ENCODE data around the gene AGAP1.
"Not testable (repeated sequence)": the region's sequence is repeated elsewhere in the genome, so short reads cannot be mapped to it uniquely, and the experiment has no call there.

Gene AGAP1

DNA sequence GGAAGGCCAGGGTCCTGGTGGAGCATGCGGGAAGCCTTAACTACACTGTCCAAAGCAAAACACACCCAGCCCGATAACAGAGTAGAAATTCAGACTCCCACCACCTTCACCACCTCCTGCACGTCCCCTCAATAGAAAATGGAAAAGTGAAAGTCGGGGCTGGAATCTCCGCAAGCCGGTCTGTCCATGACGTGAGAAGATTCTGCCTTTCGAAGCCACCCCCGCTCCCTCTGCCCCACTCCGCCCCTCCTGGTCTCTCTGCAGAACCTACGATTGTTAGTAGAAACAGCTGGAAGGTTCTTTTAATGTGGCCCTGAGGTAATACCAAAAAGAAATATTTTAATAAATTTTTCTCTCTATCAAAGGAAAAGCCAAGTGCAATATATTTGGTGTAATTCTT is 558.0 kb downstream of the AGAP1 start:
- no peak for DNase-seq (ENCODE audit: low read depth in 3 of 3, low spot score in 1 of 3)

GRCh38 chr2:236052206-236052605 is 558.4 kb downstream of the AGAP1 start:
- no peak for DNase-seq (ENCODE audit: low read depth in 3 of 3, low spot score in 1 of 3)

DNA sequence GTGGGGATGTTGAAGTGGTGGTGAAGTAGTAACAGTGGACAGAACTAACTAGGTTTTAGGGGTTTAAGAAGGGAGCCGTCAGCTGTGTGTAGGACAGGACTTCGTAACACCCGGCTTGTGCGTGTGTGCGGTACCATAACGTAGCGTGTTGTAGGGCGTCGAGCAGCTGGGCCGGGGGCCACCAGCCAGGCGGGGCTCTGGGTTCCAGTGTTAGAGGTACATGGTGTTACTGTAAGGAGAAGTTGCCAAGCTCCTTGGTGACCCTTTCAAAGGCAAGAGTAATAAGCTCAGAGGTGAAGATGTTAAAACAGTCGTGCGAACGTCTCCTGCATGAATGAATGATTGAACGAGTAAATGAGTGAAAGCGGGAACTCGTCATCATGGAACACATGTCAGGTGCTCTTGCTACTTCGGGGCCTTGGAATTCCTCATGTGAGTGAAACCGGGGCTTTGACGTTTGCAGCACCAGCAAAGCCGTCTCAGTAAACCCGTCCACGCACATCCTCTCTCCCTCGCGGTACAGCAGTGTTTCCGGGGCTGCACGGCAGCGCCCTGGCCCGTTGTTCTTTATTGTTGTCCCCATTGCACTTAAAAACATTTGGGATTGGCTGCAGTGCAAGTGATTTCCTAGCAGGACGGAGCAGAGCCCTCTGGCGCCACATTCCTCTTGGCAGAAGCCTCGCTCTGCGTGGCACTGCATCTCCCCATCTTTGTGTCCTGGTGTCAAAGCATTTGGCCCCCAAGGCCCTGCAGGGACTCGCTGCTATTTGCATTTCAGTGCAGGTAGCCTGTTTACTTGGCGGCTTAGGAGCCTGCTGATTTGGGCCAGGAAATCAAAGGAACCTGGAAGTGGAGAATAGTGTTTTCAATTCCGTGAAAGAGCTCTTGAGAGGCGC is 559.3 kb downstream of the AGAP1 start:
- DNase-seq (ENCODE audit: low read depth in 3 of 3, low spot score in 1 of 3): no peak

- no peak for DNase-seq (ENCODE audit: low read depth in 3 of 3, low spot score in 1 of 3)
These were observed 560.3 kb downstream of the AGAP1 start for GRCh38 chr2:236054125-236054524.

DNA sequence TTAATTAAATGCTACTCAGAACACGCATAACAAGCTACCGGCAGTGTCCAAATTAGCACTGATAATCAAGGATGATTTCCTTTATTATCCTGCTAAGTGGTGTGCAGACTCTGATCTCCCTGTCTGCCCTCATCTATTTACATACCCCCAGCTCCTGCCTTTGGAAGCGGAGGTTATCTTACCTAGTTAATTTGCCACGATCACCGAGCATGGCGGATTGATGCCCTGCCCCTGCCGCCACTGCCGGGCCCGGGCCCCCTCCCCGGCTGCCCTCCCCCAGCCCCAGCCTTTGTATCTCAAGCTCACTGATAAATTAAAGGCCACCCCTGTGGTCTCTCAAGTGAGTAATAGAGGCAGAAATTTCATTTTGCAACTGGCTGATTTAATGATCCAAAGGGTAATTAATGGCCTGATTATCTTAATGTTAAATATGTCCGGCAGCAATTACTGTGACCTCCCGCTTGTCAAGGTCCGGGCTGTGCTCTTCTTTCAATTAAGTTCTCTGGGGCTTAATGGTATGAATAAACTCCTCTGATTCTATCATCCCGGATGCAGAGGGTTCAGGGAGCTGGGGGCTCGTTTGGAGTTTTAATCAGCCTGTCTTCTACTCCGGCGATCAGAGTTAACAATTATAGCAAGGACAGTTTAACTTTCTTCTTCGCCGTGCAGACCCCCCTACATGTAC is 560.9 kb downstream of the AGAP1 start:
- DNase-seq (ENCODE audit: low read depth in 3 of 3, low spot score in 1 of 3): no peak

DNA sequence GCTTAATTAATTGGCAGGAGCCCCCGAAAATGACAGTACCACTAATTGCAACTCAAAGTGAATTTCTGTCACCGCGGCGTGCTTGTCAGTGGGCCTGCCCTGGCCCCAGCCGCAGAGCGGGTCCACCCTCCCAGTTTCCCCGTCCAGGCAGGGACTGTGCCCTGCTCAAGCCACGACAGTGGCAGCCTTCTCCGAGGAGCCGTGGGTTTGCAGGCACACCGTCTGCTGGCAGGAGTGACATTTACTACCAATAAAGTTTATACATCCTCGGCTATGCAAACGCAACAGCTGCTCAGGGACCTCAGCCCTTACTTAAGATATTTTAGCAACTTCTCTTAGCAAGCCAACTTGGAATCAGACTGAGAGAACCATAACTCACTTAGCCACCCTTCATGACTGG is 561.6 kb downstream of the AGAP1 start:
- DNase-seq (ENCODE audit: low read depth in 3 of 3, low spot score in 1 of 3): no peak

DNA sequence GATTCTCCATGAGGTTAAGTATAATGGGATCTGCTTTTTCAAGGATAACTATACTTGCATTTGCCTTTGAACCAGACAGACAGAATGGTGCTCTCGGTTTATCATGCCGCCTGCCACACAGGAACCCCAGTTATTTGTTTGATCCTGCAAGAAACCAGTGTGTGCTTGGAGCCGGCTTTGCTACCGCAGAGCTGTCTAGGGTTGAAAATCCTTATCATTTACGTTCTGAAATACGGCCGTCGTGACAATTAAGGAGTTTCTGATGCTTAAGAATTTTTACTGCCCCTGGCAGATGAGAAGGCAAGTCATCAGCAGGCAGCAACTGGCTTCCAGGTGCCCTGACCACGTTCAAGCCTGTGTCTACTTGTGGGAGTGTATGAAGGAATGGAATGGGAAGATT is 562.3 kb downstream of the AGAP1 start:
- no peak for DNase-seq (ENCODE audit: low read depth in 3 of 3, low spot score in 1 of 3)

GRCh38 chr2:236057375-236057774 is 563.5 kb downstream of the AGAP1 start:
- no peak for DNase-seq (ENCODE audit: low read depth in 3 of 3, low spot score in 1 of 3)

GRCh38 chr2:236061497-236061896 is 567.7 kb downstream of the AGAP1 start:
- no peak for DNase-seq (ENCODE audit: low read depth in 3 of 3, low spot score in 1 of 3)

DNA sequence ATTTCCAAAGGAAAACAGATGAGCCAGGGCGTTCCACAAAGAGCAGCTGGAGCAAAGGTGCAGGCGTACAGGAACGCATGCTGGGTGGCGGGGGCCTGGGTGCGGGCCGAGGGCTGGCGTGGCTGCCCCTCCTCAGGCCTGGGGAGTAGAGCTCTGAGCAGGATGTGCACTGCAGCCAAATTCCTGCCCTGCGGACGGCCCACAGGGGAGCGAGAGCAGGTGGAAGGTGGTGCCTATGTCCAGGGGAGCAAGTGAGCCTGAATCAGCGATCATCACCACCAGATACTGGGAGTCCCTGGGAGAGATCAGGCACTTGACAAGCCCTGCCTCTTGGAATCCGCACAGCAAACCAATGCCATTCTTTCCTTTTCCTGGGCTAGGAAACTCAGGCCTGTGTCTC is 568.1 kb downstream of the AGAP1 start:
- DNase-seq (ENCODE audit: low read depth in 3 of 3, low spot score in 1 of 3): no peak

DNA sequence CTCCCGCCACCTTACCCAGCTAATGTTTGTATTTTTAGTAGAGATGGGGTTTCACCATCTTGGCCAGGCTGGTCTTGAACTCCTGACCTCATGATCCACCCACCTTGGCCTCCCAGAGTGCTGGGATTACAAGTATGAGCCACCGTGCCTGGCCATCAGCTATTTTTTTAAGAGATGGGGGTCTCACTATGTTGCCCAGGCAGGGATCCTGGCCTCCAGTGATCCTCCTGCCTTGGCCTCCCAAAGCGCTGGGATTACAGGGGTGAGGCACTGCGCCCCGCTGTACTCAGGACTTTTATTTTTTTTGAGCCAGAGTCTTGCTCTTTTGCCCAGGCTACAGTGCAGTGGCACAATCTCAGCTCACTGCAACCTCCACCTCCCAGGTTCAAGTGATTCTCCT is 569.0 kb downstream of the AGAP1 start:
- not testable (repeated sequence) for DNase-seq (ENCODE audit: low read depth in 3 of 3, low spot score in 1 of 3)

GRCh38 chr2:236063994-236064393 is 570.2 kb downstream of the AGAP1 start:
- no peak for DNase-seq (ENCODE audit: low read depth in 3 of 3, low spot score in 1 of 3)

- DNase-seq (ENCODE audit: low read depth in 3 of 3, low spot score in 1 of 3): no peak
These were observed 571.7 kb downstream of the AGAP1 start for GRCh38 chr2:236065314-236066160.

DNA sequence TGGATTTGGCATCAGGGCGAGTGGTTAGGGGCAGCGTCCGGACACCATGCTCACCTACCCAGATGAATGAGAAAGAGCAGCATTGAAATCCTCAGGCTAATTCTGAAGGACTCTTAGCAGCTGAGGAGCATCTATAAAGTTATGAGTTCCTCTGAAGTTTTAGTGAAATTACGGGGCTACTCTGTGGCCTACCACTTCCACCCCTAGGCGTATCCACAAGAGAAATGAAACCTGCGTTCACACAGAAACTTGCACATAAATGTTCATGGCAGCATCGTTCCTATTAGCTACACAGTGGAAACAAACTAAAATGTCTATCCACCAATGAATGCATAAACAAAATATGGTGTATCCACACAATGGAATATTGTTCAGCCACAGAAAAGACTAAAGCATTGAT is 576.4 kb downstream of the AGAP1 start:
- no peak for DNase-seq (ENCODE audit: low read depth in 3 of 3, low spot score in 1 of 3)

DNA sequence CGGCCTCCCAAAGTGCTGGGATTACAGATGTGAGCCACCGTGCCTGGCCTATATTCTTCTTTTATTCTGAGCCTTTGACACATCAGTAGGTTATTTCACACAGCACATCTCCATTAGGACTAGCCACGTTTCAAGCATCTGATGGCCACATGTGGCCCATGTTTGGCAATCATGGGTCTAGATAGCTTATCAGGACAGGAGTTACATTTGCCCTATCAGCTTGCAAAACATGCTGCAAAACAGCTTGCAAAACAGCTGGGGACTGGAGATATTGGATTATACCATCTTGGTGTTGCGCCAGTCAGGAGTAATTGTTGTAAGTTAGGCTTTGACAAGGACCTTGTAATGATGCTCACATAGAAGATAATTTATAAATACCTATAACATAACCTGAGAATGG is 579.4 kb downstream of the AGAP1 start:
- no peak for DNase-seq (ENCODE audit: low read depth in 3 of 3, low spot score in 1 of 3)

DNA sequence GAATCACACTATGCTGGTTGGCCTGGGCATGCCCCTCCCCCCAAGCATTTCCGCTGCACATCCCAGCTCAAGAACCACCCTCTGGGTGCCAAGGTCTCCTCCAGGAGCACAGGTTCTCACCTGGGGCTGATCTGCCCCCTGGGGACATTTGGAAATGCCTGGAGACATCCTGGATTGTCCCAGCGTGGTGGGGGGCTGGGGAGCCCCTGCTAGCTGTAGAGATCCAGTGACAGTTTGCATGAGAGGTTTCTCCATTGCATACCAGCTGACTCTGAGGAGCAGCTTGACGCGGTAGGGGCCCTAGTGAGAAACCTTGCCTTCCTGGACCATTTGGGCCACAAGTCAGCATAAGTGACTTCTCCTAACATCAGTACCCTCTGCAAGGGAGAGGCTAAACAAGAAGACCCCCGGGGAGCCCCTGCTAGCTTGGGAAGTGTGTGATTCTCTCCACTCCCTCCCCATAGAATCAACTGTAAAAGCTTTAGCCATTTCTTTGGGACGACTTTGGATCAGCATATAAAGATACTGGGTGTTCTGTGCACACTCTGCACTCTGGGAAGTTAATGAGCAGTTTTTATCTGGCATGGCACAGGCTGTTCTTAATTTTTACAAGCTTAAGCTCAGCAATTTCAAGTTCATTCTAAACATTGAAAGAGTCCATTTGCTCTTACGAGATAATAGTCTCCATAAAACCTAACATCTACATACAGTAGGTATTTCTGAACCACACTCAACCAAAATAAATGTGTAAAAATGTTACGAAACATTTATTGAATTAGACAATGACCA is 580.2 kb downstream of the AGAP1 start:
- no peak for DNase-seq (ENCODE audit: low read depth in 3 of 3, low spot score in 1 of 3)

DNA sequence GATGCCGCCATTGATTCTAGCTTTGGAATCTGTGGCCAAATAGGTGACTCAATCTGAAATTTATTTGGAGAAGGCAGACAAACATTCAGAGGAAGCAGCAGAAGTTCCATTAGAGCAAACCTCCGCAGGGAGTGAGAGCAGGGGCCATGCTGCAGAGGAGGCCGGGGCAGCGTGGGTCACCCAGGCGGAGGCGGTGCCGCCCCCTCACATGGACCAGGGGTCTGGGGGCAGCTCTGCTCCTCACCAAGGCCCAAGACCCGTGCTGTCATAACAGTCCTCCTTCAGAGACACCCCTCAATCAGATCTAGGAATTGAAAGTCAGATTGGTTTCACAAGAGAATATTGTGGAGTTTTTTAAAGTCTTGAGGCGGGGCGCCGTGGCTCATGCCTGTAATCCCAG is 582.0 kb downstream of the AGAP1 start:
- DNase-seq (ENCODE audit: low read depth in 3 of 3, low spot score in 1 of 3): no peak

GRCh38 chr2:236078297-236079255 is 584.7 kb downstream of the AGAP1 start:
- no peak for DNase-seq (ENCODE audit: low read depth in 3 of 3, low spot score in 1 of 3)

GRCh38 chr2:236080412-236080811 is 586.6 kb downstream of the AGAP1 start:
- no peak for DNase-seq (ENCODE audit: low read depth in 3 of 3, low spot score in 1 of 3)

- DNase-seq (ENCODE audit: low read depth in 3 of 3, low spot score in 1 of 3): no peak
These were observed 587.3 kb downstream of the AGAP1 start for GRCh38 chr2:236081171-236081570.

All from stimulated activated CD4-positive, alpha-beta T cell treated with anti-CD3 and anti-CD28 coated beads, TNF-alpha, amount 100 ng/mL, for 1 hour (primary cell).